NCI-H2196 treated with DMSO at 0.1 percent for 48 hours (cell line): Measurements from ENCODE around the gene SERPINA5.
"Not testable (repeated sequence)": the region's sequence is repeated elsewhere in the genome, so short reads cannot be mapped to it uniquely, and the experiment has no call there.

Experiments used
- DNase-seq: peaks from one replicate; lab custom pipeline; 2025; ENCODE audit not compliant: unreplicated experiment; lab: John Stamatoyannopoulos, UW

Gene SERPINA5

DNA sequence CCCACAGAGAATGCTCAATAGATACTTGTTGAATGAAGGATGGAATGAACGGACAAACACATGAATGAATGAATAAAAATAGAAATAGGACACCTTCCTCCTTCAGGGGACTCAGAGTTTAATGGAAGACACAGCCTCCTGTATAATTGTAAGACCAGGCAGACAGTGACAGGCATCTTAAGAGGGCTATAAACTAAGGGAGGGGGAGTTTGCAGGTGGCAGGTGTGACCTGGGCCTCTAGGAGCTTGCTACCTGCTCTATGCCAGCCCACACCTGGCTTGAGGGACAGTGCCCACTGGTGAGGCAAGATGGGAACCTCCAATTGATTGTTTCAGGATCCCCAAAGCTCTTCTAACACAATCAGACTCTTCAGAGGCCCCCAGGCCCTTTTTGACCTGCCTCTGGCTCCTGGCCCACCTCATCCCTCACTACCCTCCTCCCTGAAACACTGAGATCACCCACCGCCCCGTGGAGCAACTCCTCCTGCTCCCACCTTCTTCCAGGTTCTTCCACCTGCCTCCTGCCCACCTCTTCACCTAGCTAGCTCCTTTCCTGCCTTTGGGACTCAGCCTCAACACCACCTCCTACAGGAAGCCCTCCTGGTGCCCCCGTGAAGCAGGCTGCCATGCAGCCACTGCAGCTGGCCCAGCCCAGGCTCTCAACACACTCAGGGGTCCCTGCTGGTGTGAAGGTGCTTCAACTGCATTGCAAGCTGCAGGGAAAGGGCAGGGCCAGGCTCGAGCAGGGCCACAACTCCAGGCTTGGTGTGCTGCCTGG is 40.3 kb downstream of the SERPINA5 start:
- DNase-seq: no peak

DNA sequence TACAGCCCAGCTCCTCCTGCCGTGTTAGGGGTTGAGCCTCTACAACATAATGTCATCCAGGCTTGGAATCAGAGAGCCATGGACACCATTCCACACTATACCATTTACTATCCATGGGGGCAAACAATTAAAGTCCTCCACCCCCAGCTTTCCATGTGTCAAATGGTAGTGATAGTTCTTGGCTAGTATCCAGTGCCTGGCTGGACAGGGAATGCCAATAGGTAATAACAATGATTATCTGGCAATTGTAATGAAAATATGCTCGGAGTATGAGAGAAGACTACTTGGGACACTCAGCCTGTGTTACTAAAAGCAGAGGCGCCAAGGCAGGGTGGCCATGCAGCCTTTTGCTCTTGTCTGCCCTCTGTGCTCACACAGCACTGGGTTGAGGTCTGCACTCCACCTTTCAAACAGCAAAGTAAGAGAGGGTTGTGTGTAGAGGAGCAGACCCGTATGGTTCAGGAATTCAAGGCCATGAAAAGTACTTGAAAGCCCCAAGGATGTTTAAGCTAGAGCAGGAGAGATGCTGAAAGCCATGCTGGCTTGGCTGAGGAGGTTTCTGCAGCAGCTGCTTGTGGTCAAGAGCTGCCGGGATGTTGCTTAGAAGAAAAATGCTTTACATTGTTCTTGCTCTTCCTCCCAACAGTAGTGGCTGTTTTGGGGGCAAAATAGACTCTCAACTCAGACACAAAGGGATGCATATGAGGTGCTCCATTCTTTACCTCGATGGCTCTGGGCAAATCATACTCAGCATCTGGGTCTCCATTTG is 41.6 kb downstream of the SERPINA5 start:
- no peak for DNase-seq

DNA sequence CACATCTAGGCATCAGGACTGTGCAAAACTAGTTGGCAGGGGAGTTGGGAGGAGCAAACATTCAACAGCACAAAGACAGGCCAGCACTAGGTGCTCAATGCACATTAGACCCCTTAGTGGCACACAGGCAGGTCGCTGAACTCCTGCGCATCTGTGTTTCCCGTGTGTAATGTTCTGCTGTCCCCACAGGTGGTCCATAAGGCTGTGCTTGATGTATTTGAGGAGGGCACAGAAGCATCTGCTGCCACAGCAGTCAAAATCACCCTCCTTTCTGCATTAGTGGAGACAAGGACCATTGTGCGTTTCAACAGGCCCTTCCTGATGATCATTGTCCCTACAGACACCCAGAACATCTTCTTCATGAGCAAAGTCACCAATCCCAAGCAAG is 42.2 kb downstream of the SERPINA5 start:
- DNase-seq: no peak

DNA sequence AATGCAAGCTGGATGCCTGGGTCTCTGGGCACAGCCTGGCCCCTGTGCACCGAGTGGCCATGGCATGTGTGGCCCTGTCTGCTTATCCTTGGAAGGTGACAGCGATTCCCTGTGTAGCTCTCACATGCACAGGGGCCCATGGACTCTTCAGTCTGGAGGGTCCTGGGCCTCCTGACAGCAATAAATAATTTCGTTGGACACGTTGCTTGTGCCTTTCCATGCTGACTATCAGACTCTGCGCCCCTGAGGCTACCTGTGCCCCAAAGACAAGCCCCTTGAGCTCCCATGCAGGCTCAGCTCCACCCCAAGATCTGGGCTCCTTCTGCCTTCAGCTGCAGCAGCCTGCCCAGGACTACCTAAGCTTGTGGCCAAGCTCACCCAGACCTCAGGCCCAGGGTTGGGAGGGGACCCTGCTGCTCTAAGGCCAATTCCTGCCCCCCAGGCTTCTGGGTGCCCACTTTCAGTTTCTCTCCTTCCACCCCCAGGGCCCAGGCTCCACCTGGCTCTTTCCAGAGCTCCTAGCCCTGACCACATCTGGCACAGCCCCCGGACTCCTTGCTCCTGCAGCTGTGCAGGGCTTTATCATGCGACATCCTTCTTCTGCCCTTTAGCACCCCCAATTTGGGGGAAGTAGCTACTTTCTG is 42.8 kb downstream of the SERPINA5 start:
- no peak for DNase-seq

DNA sequence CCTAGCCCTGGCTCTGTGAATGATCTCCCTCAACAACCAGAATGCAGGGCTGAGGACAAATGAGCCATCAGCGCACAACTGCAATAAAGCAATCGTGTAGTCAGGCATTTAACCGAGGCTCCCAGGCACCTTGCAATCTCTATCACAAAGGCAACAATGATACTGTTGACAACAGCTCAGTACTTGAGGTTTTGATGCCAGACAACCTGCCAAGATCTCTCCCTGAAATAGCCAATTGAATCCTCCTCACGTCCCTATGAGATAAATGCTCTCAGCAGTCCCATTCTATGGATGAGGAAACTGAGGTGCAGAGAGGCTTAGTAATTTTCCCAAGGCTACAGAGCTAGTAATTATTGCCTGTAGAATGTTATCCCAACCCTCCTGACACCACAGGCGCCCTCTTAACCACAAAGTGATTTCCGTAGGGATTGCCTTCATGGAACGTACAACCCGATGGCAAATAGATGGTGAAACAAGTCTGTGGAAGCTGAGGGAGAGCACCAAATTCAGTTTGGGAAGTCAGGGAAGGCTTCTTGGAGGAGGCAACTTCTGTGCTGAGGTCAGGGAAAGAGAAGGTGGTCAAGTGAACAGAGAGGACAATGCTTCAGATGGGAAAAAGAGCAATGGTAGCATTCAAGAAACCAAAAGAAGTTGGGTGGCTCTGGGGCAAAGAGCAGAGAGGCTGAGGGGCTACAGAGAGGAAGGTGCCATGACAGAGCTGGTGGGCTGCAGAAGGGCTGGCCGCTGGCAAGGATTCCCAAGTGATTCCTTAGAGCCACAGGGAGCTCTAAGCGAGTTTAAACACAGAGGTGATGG is 43.5 kb downstream of the SERPINA5 start:
- no peak for DNase-seq

DNA sequence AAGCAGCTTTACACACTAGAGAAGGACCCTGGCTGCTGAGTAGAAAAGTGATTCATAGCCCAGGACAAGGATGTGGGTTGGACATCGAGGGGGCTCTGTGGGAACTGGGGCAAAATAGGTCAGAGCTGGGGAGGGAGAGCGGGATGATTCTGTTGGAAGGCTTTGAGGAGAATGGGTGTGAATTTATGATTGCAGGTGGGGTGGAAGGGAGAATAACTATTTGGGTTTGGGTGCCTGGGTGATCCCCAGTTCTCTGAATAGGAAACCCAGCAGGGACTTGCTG is 44.1 kb downstream of the SERPINA5 start:
- DNase-seq: no peak

DNA sequence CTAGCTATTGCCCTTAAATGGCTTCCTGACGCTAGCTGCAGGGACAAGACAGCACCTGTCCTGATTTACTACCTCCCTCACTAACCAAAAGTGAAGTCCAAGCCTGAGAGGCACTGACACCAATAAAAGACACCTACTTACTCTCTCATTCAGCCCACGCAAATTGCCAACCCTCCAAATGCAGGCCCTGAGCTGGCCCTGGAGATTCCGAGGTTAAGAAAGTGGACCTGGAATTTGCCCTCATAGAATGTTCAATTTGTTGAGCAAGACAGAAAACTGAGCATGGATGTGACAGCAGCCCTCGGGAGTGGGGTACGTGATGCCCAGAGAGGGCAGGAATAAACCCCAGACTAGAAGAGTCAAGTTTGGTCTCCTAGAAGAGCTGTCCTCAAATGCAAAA is 47.4 kb downstream of the SERPINA5 start:
- no peak for DNase-seq

DNA sequence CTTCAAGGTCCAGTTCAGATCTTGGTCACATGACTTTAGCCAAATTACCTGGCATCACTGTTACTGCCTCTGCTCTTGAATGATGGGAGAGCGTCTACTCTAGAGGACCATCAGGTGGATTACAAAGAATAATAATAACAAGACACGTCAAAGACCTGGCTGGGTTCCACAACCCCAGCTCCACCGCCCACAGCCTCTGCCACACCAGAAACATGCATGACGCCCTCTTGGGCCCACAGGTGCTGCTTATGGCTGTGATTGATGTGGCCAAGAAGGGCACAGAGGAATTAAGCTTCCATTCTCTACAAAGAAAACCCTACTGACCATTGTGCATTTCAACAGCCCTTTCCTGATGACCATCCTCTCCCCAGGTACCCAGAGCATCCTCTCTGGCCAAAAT is 49.2 kb downstream of the SERPINA5 start:
- DNase-seq: no peak

DNA sequence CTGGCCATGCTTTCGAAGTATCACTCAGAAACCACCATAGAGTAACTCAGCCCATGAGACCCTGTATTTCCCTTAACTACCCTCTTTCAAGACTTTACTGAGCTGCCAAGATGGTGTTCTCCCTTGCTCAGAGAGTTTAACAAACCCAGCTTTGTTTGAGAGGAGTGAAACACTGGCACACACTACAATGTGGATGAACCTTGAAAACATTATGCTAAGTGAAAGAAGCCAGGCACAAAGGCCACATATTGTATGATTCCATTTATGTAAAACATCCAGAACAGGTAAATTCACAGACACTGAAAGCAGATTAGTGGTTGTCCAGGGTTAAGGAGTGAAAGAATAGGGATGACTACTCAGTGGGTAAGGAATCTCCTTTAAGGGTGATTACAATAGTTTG is 49.8 kb downstream of the SERPINA5 start:
- no peak for DNase-seq

DNA sequence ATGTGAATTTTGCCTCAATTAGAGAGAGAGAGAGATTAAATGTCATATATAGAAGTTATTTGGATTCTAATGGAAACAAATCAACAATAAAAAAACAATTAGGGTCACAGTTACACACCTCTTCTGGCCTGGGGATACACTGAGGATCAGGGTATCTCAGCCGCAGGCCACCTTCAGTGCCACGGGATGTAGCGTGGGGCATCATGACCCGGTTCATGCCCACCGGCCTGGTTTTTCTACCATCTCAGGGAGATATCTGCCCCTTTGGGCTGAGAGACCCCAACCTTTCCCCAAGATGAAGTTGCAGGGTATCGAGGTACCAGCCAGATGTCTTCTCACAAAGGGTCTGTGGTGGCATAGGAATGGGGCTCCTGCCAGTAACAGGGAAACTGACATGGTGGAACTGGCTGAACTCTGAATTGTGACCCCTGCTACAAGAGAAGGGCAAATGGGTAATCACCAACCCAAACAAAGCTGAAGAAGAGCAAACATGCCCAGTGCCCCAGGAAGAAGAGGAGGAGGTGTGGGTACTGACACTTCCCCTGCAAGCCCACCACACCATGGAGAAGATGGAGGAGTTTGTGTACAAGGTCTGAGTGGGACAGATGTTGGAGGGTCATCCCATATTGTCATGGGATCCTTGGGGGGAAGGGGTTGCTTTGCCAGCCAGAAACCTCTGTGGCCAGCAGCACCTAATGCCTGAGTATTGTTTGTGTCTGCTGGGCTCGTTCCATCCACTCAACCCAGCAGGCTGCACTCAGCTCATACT is 50.5 kb downstream of the SERPINA5 start:
- no peak for DNase-seq

DNA sequence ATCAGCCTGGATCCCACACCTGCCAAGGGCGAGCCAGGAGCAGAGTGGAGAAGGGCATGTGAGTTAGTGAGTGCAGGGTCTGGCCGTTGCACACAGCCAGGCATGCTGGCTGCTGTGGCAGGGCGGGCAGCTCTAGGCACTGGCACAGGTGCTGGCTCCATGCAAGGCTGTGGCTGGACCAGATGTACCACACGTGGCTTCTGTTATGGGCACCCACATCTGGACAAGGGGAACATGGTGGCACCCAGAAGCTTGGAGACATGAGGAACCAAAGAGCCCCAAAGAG is 51.0 kb downstream of the SERPINA5 start:
- DNase-seq: no peak

DNA sequence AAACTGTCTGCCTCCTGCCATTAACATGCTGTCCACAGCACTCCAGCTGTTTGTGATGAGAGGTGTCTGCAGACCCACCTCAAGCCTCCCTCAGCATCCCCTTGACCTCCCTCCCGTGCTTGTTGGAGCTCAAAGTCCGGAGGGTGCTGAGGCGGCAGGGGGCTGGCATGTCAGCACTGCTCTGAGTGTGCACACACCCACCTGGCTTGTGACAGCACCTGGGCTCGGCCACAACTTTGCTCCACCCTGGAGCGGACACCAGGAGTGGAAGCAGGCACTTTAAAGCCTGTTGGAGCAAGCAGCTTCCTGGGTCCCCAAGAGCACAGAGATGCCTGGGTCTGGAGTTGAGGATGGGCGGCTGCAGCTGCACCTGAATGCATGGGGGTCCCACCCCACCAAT is 51.9 kb downstream of the SERPINA5 start:
- no peak for DNase-seq

DNA sequence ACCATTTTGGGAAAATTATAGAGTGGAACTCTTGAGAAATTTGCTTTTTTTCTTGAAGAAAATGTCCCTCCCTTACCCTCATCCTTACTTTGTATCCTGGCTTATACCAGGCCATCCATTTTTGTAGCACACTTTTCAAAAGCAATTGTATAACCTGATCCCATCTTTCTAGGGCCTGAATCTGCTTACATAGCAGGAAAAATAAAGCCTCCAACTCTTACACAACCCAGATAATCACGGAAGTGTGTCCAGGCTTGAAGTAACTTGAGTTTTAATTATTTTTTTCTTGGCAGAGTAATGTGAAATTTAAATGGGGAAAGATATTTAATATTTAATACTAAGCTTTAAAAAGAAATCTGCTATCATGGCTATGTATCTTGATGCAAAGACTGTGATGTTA is 53.9 kb downstream of the SERPINA5 start:
- no peak for DNase-seq

DNA sequence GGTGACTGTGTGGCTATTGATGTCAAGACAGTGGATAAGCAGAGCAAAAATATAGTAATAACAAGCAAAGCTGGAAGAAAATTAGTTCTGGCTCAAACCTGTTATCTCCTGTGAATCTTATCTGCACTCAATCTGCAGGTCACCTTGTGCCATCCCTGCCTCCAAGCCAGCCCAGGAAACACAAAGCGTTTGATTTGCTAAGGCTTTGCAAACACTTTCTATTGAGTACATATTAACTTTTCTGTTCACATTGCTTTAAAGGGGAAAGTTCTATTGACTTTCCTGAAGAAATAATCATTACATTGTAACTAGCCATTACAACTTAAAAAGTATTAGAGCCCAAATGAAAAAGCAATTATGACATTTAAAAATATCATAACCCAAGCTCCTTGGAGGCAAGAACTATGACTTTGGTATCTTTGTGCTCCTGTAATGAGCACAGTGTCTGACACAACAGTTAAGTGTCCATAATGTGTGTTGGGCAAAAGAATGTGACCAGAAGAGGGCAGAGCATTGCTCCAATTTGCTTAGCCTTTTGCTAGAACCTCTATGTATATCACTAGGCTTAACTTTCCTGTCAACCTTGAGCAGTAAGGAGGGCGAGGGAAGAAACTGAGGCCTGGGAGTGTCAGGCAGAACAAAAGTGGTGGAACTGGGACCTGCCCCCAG is 55.7 kb downstream of the SERPINA5 start:
- no peak for DNase-seq

DNA sequence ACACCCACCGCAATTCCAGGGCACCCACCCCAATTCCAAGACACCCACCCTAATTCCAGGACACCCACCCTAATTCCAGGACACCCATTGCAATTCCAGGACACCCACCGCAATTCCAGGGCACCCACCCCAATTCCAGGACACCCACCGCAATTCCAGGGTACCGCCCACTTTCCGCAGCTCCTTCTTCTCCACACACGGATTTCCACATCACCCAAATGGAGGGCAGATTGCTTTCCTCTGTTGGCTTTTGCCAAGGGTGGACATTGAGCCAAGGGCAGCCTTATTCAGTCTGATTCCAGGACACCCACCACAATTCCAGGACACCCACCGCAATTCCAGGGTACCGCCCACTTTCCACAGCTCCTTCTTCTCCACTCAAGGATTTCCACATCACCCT is 56.6 kb downstream of the SERPINA5 start:
- DNase-seq: not testable (repeated sequence)

DNA sequence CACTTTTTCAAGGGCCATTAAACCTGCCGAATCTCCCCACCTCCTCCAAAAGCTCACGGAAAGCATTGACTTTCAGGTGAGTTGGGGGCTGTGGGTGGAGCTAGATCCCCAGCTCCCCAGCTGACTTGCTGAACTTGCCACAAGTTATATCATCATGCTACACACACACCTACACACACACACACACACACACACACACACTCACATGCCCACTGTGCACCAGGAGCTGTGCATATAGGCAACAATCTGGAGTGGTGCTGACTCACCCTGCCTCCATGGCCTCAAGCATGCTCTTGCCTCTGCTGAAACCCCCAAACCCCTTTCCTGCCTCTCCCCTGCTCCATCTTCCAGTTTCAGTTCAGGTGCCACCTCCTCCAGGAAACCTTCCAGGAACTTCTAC is 57.1 kb downstream of the SERPINA5 start:
- DNase-seq: no peak

DNA sequence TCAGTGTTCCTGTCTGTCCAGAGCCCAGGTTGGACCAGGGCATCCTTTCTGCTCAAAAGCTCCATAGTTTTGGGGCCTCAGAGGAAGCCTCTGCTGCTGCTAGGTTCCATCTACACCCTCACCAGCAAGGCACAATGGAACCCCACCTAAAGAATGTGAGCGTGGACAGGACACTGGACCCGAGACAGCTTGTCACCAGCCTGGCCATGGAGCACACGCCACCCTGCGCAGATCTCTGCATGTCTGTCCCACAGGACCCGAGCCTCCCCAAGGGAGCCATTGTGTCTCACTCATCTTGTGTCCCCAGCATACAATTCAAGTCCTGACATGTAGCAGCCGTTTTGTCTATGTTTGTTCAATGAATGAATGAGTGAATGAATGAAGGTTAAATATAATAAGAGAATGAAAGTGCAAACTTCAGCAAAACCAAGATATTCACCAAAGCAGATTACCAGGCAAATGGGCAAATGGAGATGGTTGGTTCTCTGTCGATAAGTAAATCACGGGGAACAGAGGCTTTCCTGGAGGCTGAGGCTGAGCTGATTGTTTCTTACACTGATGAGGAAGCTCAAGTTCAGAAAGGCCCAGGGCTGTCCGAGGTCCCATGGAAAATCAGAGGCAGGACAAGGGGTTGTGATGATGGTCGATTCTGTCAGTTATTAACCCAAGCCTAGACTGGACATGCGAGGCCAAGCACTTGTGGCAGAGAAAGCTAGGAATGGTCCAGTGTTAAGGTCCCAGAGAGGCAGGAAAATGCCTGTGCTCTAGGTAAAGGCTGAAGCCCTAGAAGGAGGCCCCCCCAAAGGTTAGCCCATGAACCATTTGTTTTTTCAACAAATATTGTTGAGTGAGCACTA is 58.0 kb downstream of the SERPINA5 start:
- no peak for DNase-seq

DNA sequence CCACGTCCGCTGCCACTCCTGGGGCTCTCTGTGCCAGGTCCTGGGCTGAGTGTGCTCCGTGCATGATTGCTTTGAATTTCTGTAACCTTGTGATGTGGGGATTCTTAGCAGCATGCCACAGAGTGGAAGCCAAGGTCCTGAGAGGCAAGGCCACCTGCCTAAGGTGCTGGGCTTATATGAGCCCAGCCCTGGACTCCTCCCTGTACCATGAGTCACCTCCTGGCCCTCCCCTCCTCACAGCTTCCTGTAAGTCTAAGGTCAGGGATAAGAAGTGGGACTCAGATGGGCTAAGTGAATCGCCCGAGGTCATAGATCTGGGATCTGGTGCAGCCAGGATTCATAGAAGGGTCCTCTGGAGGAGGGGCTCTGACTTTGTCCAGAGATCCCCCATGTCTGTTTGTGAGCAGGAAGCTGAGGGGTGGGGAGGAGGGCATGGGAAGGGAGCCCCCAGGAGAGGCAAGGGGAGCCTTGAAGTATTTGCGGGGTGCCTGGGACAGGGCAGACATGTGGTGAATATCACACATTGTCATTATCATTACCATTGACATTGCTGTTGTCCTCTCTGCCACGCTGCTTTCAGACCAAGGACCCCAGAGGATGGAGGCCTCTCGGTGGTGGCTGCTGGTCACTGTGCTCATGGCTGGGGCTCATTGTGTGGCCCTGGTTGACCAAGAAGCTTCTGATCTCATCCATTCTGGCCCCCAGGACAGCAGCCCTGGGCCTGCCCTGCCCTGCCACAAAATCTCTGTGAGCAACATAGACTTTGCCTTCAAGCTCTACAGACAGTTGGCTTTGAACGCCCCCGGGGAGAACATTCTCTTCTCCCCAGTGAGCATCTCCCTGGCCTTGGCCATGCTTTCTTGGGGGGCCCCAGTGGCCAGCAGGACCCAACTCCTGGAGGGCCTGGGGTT is 59.8 kb downstream of the SERPINA5 start:
- no peak for DNase-seq

DNA sequence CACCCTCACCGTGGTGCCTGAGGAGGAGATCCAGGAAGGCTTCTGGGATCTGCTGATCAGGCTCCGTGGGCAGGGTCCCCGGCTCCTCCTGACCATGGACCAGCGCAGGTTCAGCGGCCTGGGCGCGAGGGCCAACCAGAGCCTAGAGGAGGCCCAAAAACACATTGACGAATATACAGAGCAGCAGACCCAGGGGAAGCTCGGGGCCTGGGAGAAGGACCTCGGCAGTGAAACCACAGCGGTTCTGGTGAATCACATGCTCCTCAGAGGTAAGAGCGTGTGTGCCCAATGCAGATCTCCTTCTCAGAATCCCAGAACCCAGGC is 60.4 kb downstream of the SERPINA5 start:
- no peak for DNase-seq
